AG08395 (cell line): ENCODE measurements around the gene DVL1.
"Not testable (repeated sequence)": the region's sequence is repeated elsewhere in the genome, so short reads cannot be mapped to it uniquely, and the experiment has no call there.

Source experiments
- DNase-seq: peaks from one replicate; pipeline ENCODE4 v3.0.0; 2012; ENCODE audit warnings: mixed read lengths, low spot score

The DVL1 gene

DNA sequence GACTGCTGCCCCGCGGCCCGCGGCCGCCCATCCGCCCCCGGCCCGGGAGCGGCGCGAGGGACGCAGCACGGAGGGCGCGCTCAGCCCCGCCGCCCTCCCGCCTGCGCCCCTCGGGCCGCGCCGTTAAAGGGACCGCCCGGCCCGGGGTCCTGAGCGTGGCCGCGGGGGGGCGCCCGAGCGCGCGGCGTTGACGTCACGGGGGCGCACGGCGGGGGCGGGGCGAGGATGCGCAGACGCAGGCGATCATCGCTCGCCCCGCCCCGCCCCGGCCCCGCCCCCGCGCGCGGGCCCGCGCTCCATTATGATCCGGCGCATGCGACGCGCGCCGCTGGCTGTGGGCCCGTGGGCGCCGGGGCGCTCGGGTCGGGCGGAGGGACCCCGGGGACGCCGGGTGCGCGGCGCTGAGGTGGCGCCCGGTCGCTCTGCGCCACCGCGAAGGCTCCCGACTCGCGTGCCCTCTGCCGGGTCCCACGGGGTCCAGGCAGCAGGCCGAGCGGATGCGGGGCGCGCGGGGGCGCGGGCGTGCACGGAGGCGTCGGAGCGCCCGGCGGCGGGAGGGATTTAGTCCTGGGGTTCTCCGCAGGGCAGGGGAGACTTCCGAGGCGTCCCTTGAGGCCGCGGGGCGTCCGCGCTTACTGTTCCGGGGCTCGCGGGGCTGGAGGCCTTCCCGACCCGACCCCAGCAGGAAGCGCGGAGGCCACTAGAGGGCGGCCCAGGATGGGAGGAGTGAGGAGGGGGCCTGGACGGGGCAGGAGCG, at the start of gene DVL1:
Gene DVL1, minus strand, starts transcription at position 163 of the 757 bp plus-strand sequence. CDS start 353 bp downstream, outside the sequence.
- DNase-seq = peak; percentile 83

DNA sequence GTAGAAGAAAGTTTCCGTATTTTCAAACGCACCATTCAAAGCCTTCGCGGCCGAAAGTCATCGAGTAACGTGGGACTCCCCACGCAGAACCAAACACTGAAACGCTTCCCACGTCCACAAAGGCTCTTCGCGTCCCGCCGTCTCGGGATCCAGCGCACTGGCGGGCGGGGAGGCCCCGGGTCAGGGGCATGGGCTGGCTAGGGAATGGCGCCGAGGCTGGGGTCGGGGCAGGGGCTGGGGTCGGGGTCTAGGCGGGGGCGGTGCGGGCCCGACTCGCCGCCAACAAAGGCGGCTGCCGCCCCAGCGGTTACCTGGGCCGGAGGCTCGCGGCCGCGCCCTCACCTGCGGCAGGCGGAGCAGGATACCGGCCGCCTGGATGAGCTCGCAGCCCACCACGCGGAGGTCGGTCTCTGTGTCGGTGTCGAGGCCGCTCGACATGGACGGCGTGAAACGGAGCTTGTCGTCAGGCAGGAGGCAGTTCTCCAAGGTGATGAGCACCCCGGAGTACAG, 49.5 kb upstream of the DVL1 start:
- DNase-seq = no peak

DNA sequence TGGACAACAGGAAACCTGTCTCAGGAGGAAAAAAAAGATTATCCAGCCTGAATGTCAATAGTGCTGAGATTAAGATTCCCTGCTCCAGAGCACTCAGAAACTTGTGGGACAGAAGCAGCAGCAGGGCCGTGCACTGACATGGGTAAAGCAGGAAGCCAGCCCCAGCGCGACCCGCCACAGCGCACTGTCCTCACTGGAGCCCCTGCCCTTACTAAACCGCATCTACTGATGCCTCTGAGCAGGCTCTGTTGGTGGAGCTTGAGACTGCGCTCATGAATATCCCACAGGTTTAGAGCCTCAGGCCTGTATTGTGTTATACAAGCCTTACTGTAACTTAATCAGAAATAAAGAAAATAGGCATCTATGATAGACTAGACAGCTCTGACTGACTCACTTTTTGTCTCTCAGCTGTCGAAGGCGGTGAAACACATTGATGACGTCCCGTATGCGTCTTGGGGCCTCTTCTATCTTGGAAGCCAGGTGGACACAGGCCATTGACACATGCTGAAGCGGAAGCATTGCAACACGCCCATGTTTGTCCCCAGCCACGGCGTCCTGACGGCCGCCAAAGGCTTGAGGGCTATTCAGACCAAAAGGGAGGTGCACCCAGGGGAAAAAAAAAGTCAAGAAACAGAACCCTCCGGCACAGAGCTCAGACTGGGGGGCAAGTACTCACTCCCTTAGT, 48.8 kb upstream of the DVL1 start:
- no peak for DNase-seq

DNA sequence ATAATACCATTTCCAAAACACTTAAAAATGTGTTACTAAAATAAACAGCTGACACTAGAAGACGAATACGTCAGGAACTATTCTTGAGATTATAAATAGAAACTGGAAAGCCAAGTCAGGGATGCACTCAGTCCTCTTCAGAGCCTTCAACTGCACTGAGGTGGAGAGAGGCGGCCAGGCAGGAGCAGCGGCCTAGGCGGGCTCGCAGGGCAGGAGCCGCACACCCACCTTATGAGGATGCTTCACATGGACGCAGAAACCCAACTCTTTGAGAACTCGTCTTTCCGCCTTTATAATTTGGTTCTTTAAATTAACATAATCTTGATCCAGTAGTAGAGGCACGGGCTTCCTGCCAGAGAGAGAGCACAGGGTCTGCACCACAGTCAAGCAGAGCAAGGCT, 45.9 kb upstream of the DVL1 start:
- DNase-seq = no peak

DNA sequence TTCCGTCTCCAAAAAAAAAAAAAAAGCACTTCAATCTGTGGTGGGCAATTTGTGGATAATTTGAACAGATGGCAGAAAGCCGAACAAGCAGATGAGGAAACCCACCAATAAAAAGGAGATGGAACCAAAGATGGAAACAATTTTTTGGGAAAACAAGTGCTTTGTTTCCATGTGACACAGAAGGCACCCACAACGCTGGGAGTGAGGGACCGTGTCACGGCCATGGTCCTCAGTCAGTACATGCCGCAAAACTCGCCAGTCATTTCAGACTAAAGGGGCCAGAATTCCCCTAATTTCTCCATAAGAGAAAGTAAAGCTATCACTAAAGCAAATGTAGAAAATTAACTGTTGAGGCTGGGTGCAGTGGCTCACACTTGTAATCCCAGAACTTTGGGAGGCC, 44.9 kb upstream of the DVL1 start:
- no peak for DNase-seq

DNA sequence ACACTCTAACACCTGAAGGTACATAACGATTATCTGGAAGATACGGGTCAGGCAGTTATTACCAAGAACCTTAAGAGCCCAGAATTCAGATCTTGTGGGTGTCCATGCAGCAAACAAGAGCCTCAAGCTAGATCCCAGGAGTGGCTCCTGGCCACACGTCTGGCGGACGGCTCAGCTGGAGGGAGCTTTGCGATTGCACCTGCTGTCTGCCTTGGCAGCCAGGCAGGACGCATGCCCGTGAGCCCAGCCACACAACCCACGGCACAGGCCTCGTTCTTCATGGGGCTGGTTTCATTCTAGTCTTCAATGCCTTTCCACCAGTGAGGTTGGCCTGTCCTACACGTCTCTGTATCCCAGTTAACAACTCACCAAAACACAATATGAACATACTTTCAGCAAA, 44.2 kb upstream of the DVL1 start:
- no peak for DNase-seq

DNA sequence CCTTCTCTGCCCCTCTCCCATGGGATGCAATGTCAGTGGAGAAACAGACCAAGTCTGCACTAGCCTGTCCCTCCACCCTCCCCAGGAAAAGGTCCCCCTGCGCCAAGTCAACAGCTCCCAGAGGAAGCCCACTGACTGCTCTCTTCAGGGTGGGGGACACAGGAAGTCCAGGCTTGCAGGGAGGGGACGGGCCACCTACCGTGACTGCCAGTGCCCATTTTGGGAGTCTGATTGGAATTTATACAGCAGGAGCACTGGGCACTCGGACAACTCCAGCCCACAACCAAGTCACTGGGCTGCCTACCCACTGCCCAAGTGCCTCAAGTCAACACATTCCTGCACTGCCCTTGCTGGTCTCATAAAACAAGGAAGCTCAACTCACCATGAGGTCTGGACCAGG, 43.8 kb upstream of the DVL1 start:
- DNase-seq = no peak

DNA sequence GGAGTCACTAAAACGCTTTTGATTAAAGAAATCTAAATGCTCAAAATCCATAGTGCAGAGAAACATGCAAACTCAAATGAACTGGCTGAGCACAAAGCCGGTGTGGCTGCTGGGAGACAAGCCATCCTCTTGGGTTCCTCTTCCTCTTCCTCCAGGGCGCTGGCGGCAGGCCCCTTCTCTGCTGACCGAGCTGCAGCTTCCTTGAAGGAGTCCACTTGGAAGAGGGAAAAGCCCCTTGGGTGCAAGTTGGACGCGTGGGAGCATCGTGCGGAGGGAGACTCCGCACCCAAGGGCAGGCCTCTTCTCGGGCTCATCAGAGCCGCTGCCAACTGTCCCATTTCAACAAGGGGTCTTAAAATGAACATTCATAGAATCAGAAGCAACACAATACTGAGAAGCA, 42.0 kb upstream of the DVL1 start:
- DNase-seq = no peak

DNA sequence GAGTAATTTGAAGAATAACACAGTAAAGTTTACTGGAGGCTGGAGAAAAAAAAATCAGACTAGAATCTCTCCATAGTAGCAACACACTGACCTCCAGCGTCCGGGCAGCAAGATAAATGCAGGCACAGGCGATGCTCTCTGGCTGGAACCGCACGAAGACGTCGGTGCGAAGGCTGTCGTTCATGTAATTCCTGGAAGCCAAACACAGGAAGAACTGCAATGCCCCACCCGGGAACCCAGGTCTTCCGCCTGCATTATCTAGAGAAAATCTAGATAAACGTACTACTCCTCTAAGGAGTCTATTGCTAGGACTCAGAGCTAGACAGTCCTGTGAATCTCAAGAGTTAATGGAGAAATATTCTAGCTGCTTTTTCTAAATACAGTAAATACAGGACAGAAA, 41.5 kb upstream of the DVL1 start:
- no peak for DNase-seq

DNA sequence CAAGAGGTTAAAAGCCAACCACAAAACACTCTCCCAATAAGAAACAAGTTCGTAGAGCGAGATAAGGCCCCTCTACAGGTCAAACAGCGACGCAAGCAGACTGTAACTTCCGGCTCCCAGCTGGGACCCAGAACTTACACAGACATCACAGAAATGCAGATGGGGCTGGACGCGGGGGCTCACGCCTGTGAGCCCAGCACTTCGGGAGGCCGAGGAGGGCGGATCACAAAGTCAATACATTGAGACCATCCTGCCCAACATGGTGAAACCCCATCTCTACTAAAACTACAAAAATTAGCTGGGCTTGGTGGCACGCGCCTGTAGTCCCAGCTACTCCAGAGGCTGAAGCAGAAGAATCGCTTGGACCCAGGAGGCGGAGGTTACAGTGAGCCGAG, 38.9 kb upstream of the DVL1 start:
- no peak for DNase-seq

DNA sequence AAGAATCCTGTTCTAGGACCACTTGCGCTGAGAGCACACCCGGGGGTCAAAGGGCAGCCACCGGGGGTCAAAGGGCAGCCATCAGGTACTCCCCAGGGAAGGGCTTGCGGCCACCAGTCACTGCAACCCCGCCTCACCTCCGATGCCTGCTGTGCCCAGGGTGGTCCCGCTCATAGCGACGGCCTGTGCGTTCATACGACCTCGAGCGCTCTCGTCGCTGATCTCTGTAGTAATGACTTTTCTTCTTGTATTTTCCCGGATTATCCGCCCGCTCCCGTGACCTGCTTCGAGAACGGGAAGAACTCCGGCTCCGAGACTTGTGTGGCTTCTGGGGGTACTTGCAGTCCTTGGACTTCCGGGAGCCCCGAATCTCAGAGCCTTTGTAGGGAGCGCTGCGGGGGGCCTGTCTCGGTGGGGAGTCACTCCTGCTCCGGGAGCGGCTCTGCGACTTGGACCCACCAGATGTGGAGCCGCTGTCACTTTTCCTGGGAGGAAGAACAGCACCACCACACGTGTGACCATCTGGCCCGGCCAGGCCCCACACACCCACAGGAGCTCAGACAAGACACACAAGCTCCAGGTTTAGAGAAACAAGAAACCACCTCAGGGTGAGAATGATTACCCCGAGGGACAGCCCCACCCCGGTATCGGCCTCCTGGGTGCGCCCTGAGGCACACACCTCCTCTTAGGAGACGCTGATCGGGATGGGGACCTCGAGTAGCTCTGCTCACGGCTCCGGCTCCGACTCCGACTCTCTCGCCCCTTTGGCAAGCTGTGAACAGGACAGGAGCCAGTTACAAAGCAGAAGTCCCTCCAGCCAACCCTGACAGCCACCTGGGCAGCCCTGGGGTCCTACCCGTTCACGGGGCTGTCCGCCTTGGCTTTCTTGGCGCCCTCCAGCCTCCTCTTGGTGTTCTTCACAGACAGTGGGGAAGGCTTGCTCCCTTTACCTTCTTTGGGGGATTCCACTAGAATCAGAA, 38.2 kb upstream of the DVL1 start:
- no peak for DNase-seq

DNA sequence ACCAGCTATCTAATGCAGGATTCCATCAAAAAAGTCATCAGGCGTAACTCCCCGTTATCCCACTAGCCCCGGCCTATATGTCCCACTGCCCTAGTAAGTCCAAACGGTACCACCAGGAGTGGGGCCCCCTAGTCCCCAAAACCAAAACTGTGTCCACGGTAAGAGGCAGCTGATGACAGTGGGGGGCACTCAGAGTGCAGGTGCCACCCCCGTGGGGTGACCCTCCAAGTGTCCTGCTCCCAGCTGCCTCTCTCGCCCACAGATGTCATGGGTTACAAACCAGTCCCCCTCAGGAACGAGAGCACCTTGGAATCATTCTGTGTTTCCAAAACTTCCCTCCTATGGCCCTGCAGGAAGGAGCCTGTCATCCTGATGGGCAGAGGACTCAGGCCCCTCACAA, 36.7 kb upstream of the DVL1 start:
- no peak for DNase-seq

DNA sequence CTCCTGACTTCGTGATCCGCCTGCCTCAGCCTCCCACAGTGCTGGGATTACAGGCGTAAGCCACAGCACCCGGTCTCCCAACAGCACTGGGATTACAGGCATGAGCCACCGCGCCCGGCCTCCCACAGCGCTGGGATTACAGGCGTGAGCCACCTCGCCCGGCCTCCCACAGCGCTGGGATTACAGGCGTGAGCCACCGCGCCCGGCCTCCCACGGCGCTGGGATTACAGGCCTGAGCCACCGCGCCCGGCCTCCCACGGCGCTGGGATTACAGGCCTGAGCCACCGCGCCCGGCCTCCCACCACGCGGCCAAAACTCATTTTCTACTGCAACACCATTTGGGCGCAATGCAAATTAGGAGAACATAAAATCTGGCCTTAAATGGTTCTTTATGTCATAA, 36.1 kb upstream of the DVL1 start:
- not testable (repeated sequence) for DNase-seq

DNA sequence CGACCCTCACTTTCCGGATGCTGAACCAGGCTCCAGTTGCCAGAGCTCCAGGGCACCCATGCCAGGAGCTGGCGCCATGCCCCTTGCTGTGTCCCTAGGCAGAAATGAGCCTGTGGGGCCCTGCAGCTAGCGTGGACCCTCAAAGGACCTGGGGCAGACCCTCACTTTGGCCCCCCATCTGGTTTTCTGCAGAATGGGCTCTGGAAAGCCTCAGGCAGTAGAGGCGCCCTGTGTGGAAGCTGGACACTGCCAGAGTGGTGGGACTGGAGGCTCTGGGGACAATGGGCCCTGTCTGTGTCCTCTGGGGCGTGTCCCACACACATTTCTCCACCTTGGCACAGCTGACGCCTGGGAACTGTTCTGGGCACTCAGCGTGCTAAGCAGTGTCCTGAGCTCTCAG, 32.1 kb upstream of the DVL1 start:
- no peak for DNase-seq

DNA sequence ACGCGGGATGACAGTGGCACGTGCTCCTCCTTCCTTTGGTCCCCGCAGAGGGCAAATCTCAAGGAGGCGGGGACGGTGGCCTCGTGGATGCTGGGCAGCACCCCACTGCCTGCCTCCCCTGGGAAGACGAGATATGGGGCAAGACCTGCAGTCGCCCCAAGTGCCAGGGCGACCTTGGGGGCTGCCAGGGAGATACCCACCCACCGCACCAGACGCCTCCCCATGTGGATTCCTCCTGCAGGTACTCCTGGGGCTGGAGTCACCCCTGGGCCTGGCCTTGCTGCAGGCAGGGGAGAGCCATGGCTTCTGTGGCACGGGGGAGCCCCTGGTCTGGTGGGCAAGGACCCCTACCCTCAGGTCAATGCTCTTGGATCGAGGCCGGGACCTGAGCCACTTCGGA, 31.6 kb upstream of the DVL1 start:
- no peak for DNase-seq

DNA sequence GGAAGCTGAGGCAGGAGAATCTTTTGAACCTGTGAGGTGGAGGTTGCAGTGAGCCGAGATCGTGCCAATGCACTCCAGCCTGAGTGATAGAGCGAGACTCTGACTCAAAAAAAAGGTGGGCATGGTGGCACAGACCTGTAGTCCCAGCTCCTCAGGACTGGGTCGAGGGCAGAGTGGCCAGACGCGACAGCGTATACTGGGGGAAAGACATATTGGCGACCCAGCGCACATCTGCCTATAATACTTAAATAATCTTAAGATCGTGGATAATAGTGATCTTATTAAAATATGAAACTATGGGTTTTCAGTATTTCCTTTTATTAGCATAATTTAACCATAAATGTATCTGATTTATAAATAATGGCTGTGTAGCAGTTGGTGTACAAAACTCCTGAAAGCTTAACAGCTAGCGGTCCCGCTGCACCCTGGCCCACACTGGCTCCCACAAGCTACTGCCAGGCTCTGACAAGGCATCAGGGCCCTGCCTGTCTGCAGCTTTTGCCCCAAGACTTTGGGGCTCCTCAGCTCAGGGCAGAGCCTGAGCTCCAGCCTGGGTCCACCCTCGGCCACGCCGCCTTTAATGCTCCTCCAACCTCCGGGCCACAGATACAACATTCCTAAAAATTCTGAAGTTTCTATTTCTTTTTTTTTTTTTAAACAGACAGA, 28.5 kb upstream of the DVL1 start:
- no peak for DNase-seq

DNA sequence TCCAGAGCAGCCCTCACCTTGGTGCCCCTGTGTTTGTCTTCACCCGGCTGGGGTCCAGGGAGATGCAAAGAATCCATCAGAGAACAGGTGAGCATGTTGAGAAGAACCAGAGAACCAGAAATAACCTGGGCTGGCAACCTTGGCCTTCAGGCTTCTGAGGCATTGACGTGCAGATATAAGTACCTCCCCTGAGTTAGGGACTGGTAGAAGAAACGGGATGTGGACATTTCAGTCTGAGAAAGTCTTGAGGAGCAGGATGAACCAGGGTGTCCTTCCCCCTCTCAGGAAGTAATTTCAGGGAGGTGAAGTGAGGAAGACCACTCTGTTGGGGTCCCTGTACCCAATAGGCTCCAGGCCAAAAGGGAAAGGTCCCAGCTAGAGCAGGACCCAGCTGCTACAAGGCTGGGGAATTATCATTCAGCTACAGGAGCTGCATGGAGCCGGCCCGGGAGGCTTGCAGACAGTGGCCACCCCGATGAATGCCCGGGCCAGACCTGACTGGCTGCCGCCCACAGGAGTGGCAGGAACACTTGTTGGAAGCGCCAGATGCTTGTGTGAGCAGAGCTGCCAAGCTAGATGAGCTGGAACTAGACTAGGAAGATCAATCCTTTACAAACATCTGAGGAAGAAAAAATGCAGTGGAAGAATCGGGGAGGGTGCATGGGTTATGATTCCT, 27.5 kb upstream of the DVL1 start:
- DNase-seq = no peak

DNA sequence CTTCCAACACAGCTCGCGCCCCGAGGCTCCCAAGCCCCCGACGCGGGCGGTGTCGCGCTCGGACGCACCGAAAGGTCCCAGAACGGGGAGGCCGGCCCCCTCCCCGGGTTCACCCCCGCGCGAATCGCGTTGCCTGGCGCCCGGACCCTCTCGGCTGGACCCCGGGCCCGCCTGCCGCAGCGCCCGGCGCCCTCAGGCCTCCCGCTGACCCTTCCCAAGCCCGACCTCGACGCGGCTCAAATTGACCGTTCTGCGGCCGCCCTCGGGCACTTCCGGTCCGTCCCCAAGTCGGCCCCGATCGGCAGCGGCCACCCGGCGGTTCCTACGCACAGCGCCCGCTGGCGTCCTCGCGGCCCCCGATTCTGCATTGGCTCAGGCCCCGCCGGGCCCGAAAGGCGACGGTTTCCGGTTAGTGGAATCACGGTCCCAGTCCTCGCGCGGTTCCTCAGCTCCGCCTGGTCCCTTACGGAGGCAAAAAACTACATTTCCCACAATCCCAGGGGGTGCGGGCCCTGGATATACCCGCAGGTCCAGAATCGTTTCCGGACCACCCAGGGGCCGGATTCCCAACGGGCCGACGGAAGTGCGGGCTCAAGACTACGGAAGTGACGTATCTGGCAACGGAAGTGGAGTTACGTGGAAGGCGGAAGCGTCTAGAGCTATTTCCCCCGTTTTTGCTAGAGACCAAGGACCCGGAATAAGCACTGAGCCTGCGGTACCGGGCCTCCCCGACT, 25.9 kb upstream of the DVL1 start, which contains the start of gene AURKAIP1:
Gene AURKAIP1, minus strand, starts transcription at position 279 of the 734 bp plus-strand sequence. CDS start 451 bp downstream, outside the sequence.
- DNase-seq = peak; percentile 99

DNA sequence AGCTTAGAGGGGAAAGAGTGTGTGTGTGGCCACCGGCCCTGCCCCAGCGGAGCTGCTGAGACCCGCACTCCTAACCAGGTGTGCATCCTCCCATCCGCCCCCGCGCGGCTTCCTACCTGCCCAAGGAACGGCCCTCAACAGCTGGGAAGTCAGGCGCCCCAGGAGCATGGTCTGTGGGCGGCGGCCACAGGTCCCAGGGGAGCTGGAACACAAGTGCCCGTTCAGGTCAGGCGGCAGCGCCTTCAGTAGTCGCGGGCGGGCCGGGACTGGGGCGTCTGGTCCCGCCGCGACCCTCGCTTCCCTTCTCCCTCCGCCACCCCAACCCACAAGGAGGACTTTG, 25.3 kb upstream of the DVL1 start:
- DNase-seq = no peak

DNA sequence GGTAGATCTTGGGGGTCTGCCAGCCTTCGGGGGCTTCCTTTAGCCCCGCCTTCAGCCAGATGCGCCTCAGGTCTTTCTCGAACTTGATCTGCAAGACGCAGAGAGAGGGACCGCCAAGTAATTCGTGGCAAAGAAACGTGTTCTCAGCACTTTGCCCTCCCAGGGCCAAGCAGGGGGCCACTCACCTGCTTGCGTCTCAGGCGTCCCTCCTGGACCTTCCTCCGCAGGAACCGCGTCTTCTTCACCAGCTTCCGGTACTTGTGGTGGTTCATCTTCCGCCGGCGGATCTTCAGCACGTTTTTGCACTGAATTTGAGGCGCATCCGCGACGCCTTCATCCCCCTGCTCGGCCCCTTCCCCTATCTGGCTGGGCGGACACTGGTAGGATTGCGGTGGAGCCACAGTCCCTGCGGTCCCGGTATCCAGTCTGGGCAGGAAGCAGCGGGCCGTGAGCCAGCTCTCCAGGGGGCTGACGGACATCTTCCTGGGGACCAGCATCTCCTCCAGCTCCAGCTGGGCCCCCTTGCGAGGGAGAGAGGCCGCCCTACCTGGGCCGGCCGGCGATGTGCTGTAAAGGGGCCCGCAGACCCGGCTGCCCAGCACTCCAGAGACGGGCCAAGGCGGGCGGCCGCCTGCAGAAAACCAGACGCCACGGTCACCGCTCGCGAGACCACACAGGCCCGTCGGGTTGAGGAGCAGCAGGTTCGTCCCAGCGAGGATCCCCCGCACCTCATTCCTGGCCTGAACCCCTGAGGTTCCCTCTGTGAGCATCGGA, 24.8 kb upstream of the DVL1 start:
- DNase-seq = no peak
